Keratinocyte (primary cell): ENCODE data around the gene OR52B6.
"Not testable (repeated sequence)": the region's sequence is repeated elsewhere in the genome, so short reads cannot be mapped to it uniquely, and the experiment has no call there.

ENCODE experiments used
- CTCF ChIP-seq, 3 experiments: IDR thresholded peaks in 1 of 3; conservative IDR thresholded peaks in 1 of 3; optimal IDR thresholded peaks in 1 of 3; 2 replicates in 2 of 3; 3 replicates in 1 of 3; pipeline versions ENCODE3 to v1.5.1; 2011; ENCODE audit warnings: low read length in 3 of 3, mild to moderate bottlenecking in 3 of 3, moderate library complexity in 2 of 3, control low read depth in 1 of 3, inconsistent platforms in 1 of 3; ENCODE audit not compliant: insufficient read depth in 2 of 3; ENCODE audit errors: extremely low read depth in 1 of 3
- EZH2 ChIP-seq: IDR thresholded peaks from one replicate; pipeline ENCODE4 v1.6.1; 2012; ENCODE audit warnings: inconsistent platforms, mild to moderate bottlenecking, low read length, moderate library complexity

- not testable (repeated sequence) for TF ChIP-seq EZH2; CTCF (optimal IDR thresholded peaks at IDR 0.05 in 1 of 3, IDR thresholded peaks at IDR 0.05 in 1 of 3, conservative IDR thresholded peaks at IDR 0.05 in 1 of 3; ENCODE audit: extremely low read depth in 1 of 3, insufficient read depth in 2 of 3, low read length in 3 of 3)
Measured at GRCh38 chr11:5589906-5590305, 9.2 kb downstream of the OR52B6 start.
